Superior temporal gyrus (tissue), 1 donor: ENCODE measurements around the gene CAPN8.
"Not testable (repeated sequence)": the region's sequence is repeated elsewhere in the genome, so short reads cannot be mapped to it uniquely, and the experiment has no call there.

ENCODE experiments used
- DNase-seq: peaks from one replicate; pipeline ENCODE4 v3.0.0-alpha.2; 2016; ENCODE audit errors: extremely low spot score

Gene CAPN8

GRCh38 chr1:223525957-223526356 lies 139.5 kb downstream of the CAPN8 start:
- no peak for DNase-seq

DNA sequence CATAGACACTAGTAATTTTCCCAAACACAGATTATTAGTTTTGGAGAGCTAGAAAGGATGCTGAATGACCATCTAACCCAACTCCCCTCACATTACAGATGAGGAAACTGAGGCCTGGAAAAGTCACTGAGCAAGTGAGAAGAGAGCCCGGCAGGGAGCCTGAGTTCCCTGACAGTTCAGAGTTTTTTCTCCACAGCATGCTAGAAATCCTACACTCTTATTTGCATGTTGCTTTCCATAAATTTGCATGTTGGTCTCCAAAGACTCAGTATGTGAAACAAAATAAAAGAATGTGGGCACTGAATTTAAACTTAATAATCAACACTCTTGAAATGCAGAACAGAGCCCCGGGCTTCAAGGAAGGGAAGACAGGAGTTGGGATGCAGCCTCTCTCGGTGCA lies 140.0 kb downstream of the CAPN8 start:
- no peak for DNase-seq

DNA sequence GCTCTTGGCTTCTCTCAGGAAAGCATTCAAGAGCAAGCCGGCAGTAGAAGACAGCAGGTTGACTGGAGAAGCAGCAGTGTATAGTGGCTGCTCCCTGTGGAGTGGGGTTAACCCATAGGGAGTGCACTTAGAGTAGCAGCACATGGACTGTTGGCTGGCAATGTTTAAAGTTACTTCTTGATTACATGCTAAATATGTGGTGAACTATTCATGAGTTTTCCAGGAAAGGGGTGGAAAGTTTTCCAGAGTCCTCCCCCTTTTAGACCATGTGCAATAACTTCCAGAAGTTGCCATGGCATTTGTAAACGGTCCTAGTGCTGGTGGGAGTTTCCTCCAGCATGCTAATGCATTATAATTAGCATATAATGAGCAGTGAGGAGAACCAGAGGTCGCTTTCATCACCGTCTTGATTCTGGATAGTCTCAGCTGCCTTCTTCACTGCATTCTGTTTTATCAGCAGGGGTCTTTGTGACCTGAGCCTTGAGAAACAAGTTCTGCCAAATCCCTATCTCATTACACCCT lies 140.5 kb downstream of the CAPN8 start:
- no peak for DNase-seq

GRCh38 chr1:223521150-223521549 lies 144.4 kb downstream of the CAPN8 start:
- DNase-seq: no peak

GRCh38 chr1:223520200-223520599 lies 145.3 kb downstream of the CAPN8 start:
- DNase-seq: no peak

GRCh38 chr1:223519116-223519515 lies 146.4 kb downstream of the CAPN8 start:
- DNase-seq: no peak

DNA sequence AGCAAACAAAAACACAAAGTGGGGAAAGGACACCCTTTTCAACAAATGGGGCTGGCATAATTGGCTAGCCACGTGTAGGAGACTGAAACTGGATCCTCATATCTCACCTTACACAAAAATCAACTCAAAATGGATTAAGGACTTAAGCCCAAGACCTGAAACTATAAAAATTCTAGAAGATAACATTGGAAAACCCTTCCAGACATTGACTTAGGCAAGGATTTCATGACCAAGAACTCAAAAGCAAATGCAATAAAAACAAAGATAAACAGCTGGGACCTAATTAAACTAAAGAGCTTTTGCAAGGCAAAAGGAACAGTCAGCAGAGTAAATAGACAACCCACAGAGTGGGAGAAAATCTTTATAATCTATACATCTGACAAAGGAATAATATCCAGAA lies 146.9 kb downstream of the CAPN8 start:
- DNase-seq: not testable (repeated sequence)

DNA sequence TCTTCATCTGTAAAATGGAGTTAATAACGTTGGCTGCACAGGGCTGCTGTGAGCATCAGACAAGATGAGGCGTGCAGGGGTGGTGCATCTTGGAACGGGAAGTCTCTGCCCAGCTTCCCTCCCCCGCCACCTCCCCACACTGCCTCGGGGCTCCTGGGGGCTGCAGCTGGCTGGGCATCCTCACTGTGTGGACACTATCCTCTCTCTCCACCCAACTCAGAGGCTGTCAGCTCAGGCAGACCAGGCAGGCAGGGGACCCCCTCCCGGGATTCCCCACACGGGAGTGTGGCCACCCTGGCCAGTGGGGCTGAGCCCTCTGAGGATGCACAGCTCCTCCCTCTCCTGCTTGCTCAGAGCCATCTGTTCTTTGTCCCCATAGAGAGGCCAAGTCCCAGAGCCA lies 149.6 kb downstream of the CAPN8 start:
- no peak for DNase-seq

DNA sequence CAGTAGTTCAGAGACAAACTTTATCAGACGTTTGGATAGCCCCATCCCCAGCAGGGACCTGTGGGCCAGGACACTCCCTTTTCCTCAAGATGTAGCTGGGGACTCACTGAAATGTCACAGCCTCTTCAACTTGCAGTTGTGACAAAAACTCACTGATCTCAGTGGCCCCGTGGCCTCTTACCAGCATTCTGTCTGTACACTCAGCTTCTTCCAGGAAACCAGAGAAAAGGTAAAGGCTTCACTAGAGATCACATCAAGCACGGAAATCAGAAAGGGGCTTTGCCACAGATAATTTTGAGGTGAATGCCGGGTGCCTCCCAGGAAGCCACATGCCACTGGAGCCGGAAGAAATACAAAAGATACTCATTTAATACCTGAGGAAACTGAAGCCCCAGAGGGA lies 150.1 kb downstream of the CAPN8 start:
- no peak for DNase-seq

- DNase-seq: no peak
These were observed 150.9 kb downstream of the CAPN8 start for GRCh38 chr1:223514644-223515043.

GRCh38 chr1:223513309-223513708 lies 152.2 kb downstream of the CAPN8 start:
- no peak for DNase-seq

DNA sequence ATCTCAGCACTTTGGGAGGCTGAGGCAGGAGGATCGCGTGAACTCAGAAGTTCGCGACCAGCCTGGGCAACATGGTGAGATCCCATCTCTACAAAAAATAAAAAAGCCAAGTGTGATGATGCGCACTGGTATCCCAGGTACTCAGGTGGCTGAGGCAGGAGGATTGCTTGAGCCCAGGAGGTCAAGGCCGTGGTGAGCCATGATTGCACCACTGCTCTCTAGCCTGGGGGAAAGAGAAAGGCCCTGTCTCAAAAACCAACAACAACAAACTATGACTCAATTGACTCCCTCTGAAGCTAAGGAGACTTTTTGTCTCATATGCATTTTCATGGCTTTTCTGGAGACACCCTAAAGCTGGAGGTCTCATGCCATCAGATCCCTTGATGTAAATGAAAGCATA lies 153.4 kb downstream of the CAPN8 start:
- DNase-seq: no peak

DNA sequence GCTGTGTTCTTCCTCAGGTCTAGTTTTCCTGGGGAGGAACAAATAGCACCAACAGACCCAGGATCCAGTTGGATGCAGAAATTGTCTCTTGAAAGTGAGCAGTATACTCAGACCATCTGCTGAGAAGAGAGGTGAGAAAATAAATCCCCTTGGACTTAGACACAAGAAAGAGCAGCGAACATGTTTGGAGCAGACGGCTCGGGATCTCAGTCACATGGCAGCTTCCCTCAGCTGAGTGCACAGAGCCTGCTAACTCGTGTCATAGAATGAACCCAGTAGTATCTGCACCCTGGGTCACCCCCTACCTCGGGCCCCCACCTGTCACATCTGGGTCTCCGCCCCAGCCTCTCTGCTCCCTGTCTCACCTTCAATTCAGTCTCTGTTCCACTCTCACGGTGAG lies 156.7 kb downstream of the CAPN8 start:
- DNase-seq: peak; percentile 19

- DNase-seq: no peak
These were observed 160.8 kb downstream of the CAPN8 start for GRCh38 chr1:223504741-223505140.

DNA sequence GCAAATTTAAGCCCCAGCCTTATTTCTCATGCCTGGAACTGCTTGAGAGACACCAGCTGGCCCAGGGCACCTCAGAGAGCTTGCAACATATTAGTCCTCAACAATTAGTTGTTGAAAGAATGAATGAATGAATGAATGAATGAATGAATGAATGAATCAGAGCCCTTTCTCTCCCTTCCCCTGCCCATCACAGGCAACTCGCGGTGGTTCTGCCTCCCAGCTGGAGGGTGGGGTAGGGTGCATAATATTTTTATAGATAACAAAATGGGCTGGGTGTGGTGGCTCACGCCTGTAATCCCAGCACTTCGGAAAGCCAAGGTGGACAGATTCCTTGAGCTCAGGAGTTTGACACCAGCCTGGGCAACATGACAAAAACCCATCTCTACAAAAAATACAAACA lies 162.2 kb downstream of the CAPN8 start:
- no peak for DNase-seq

DNA sequence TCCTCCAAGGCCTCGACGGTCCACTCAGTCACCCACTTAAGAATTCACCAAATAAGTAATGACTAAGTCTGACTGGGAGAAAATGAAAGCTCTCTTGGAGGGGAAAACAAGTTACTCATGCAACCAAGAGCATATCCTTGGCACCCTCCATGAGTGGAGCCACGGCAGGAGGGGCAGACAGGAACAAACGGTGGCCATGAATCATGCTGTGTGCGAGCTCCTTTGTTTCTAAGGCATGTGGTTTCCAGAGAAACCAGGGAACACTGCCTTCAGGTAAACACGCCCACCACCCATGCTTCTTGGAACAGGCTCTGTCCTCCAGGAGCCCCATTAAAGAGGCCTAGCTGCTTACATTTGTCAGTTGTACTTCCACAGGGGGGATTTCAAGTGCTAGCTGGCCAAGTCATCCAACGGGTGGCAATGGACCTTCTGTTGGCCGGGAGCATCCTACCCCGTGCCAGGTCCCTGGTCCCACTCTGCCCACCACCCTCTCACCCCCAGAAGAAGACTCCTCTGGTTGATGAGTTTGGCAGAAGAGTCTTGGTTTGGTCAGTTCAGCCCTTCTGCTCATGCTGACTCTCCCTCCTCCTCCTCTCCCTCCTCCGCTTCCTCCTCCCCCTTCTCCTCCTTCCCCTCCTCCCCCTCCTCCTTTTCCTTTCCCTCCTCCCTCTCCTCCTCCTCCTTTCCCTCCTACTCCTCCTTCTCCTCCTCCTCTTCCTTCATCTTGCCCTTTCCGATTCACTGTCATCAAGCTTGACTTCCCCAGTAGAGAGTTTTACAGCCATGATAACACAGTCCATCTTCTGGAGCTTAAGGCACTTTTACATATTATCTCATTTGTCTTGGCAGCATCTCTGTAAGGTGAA lies 164.7 kb downstream of the CAPN8 start:
- DNase-seq: no peak

- DNase-seq: no peak
These were observed 168.6 kb downstream of the CAPN8 start for GRCh38 chr1:223496883-223497282.

DNA sequence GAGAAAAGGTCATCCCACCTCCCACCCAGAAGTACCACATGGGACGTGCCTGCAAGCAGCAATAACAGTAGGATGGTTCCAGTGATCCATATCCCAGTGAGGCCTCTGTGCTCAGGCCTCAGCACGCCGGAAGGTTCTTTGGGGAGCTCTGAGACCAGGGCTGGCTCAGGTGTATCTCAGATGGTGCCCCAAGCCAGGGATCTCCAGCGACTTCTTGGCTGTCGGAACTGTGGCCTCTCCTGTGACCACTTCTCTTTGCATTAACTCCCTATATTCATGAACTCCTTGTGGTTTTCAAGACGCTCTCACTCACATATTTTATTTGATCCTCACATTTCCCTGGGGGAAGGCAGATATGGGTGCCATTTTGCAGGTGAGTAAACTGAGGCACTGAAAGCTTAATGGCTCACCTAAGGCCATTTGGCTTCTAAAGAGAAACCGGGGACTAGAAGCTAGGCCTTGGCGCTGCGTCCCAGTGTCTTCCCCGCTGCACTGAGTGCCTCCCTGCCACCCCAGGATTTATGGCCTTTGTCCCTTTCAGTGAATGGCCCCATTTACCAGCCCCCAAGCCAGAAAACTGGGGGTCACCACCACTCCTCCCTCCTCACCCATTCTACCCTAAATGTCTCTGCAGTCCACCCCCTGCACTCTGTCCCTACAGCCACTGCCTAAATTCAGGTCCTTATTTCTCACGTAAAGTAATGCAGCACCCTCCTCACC lies 170.4 kb downstream of the CAPN8 start:
- no peak for DNase-seq

GRCh38 chr1:223492044-223492443 lies 173.5 kb downstream of the CAPN8 start:
- no peak for DNase-seq
